ENCODE results near the gene PTGER1. TPM values are rescaled to one million over a fixed set of nuclear protein-coding genes. Genes with fewer than 3 reads are reported as not detected.

PTGER1 gene
- total RNA-seq, 2 donors from 2014 or later, result 3.6 TPM; not detected in 1

DNA sequence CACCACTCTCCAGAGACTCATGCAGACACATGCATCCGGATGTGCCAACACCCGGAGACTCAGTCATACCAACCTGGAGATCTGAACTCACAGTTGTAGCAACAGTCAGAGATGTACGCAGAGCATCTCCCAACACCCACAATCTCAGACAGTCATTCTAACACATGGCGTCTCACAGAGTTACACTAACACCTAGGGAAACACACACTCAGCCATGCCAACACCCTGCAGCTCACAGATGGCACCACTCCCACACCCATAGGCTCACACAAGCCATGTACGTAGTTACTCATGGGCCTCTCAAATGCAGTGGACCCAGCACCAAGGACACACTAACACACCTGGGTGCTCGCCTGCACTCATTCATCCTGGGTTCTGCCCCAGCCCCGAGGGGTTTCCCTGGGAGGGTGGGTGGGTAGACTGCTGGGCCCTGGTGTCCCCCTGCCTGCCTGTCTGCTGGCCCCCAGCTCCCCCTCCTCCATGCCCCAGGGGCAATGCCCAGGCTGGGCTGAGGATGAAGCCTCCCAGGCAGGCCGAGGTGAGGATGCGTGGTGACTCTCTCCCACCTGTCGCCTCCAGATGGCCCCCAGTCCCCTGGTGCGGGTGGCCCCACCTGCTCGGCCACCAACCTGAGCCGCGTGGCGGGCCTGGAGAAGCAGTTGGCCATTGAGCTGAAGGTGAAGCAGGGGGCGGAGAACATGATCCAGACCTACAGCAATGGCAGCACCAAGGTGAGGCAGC is 32.1 kb downstream of the PTGER1 start:
- H3K9me3 ChIP-seq, result no peaks in the 10 kb centered on the region
- ATAC-seq (no peak), DNase-seq (no peak)
- 88 to 100% methylated on average over 2 to 16 of the region's 16 CpGs for WGBS, 2 donors
- H3K4me1 ChIP-seq, result no peaks in the 10 kb centered on the region
- no peak overlapping the region for H3K4me3 ChIP-seq
- no peaks in the 10 kb centered on the region for H3K27me3 ChIP-seq
- no peak overlapping the region for H3K27ac ChIP-seq
- intact Hi-C loops (cut with DNase I), result no loop called here
- H3K36me3 ChIP-seq (replicated peaks in 1 of 2; ENCODE audit: insufficient read depth in 1 of 2, low read depth in 2 of 2), result peaks cover 0 to 36% of the 10 kb centered on the region in 2 donors
- no peak for TF ChIP-seq POLR2A (IDR thresholded peaks at IDR 0.05)
- TF ChIP-seq, protein P1, sequence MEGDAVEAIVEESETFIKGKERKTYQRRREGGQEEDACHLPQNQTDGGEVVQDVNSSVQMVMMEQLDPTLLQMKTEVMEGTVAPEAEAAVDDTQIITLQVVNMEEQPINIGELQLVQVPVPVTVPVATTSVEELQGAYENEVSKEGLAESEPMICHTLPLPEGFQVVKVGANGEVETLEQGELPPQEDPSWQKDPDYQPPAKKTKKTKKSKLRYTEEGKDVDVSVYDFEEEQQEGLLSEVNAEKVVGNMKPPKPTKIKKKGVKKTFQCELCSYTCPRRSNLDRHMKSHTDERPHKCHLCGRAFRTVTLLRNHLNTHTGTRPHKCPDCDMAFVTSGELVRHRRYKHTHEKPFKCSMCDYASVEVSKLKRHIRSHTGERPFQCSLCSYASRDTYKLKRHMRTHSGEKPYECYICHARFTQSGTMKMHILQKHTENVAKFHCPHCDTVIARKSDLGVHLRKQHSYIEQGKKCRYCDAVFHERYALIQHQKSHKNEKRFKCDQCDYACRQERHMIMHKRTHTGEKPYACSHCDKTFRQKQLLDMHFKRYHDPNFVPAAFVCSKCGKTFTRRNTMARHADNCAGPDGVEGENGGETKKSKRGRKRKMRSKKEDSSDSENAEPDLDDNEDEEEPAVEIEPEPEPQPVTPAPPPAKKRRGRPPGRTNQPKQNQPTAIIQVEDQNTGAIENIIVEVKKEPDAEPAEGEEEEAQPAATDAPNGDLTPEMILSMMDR (IDR thresholded peaks at IDR 0.05), result no peak

DNA sequence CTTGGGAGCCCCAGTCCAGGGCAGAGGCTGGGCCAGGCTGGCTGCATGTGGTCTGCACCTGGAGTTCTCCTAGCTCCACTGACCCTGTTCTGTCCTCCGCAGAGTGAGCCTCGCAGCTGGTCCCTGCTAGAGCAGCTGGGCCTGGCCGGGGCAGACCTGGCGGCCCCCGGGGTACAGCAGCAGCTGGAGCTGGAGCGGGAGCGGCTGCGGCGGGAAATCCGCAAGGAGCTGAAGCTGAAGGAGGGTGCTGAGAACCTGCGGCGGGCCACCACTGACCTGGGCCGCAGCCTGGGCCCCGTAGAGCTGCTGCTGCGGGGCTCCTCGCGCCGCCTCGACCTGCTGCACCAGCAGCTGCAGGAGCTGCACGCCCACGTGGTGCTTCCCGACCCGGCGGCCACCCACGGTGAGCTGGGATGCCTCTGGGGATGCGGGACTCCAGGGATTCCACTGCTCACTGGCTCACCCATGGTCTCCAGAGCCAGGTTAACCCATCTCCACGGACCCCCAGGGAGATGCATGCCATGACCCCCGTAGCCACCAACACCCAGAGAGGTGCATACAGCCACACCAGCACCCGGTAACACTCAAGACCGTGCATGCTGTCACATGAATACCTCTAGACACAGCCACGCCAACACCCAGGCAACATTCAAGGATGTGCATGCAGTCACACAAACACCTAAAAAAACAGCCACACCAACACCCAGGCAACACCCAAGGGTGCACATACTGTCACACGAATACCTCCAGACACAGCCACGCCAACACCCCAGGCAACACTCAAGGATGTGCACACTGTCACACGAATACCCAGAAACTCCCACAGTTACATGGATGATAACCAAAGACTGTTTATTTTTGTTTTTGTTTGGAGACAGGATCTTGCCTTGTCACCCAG is 33.9 kb downstream of the PTGER1 start:
- intact Hi-C loops (cut with DNase I), result no loop called here
- TF ChIP-seq, protein P1 (IDR thresholded peaks at IDR 0.05), result no peak
- TF ChIP-seq POLR2A (IDR thresholded peaks at IDR 0.05), result no peak
- no peak for DNase-seq
- Histone ChIP-seq H3K27me3 (no peaks in the 10 kb centered on the region), H3K9me3 (no peaks in the 10 kb centered on the region), H3K4me1 (no peaks in the 10 kb centered on the region), H3K4me3 (no peak overlapping the region), H3K36me3 (replicated peaks in 1 of 2; ENCODE audit: insufficient read depth in 1 of 2, low read depth in 2 of 2) (peaks cover 0 to 32% of the 10 kb centered on the region in 2 donors), H3K27ac (no peak overlapping the region)
- 79 to 85% methylated on average over 4 to 31 of the region's 34 CpGs for WGBS, 2 donors
- ATAC-seq, result no peak

DNA sequence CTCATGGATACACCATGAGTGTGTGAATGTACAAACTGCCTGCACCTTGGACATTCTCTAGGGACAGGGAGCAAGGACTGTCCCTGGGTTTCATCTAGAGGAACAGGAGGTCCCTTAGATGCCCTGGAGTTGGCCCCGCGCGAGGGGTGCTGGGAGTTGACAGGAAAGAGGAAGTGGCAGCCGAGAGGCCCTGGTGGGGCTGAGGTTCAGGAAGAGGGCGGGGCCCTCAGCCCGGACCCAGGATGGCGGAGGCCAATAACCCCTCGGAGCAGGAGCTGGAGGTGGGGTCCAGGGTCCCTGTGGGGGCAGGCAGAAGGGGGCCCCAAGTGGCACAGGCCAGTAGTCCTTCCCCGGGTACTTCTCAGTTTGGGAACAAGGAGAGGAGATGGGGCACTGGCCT is 35.1 kb downstream of the PTGER1 start:
- TF ChIP-seq, protein P1 (IDR thresholded peaks at IDR 0.05), result no peak
- TF ChIP-seq POLR2A (IDR thresholded peaks at IDR 0.05), result no peak
- H3K4me1 ChIP-seq, result peaks cover 3% of the 10 kb centered on the region
- WGBS, 2 donors, result 64 to 71% methylated on average over 9 of the region's 9 CpGs
- H3K27me3 ChIP-seq, result no peaks in the 10 kb centered on the region
- peak overlapping the region in 1 of 4 donors; percentile 37 for H3K27ac ChIP-seq
- ATAC-seq (no peak), DNase-seq (peak in 3 of 4 donors; percentile 39 to 70 (median 45))
- intact Hi-C loops (cut with DNase I), result no loop called here
- no peaks in the 10 kb centered on the region for H3K9me3 ChIP-seq
- H3K4me3 ChIP-seq, result no peak overlapping the region
- H3K36me3 ChIP-seq (replicated peaks in 1 of 2; ENCODE audit: insufficient read depth in 1 of 2, low read depth in 2 of 2), result peaks cover 0 to 27% of the 10 kb centered on the region in 2 donors

DNA sequence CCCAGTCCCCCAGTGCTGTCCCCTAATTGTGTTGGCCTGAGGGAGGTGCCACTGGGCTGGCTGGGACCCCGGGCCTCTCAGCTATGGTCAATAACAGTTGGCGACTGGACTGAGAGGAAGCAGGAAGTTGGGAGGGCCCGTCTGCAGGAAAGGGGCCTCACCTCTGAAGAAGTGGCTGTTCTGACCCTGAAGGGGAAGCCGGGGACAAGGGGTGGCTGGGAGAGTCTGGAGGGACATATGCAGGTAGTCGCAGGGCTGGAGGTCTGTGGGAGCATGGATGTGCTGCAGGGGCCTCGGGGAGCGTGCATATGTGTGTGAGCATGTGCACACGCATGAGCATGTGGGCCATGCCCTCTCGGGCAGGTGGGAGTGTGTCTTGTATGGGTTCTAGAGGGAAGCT is 36.1 kb downstream of the PTGER1 start:
- intact Hi-C loops (cut with DNase I), result no loop called here
- ATAC-seq, result no peak
- peaks cover 14% of the 10 kb centered on the region for H3K4me1 ChIP-seq

More for the DNA sequence above, 36.1 kb downstream of the PTGER1 start:
- Histone ChIP-seq H3K36me3 (replicated peaks in 1 of 2; ENCODE audit: insufficient read depth in 1 of 2, low read depth in 2 of 2) (peaks cover 0 to 19% of the 10 kb centered on the region in 2 donors), H3K9me3 (no peaks in the 10 kb centered on the region), H3K27ac (no peak overlapping the region), H3K4me3 (no peak overlapping the region), H3K27me3 (no peaks in the 10 kb centered on the region)
- DNase-seq, result no peak
- TF ChIP-seq, protein P1 (IDR thresholded peaks at IDR 0.05), result no peak
- TF ChIP-seq POLR2A (IDR thresholded peaks at IDR 0.05), result no peak
- 62 to 73% methylated on average over 8 to 9 of the region's 9 CpGs for WGBS, 2 donors
